Activated naive CD8-positive, alpha-beta T cell (primary cell): Measurements from ENCODE around the gene ALDH1A1.
"Not testable (repeated sequence)": the region's sequence is repeated elsewhere in the genome, so short reads cannot be mapped to it uniquely, and the experiment has no call there.

Source experiments
- H3K27ac Mint-ChIP-seq: one replicate; pipeline ENCODE4 v1.8.0; 2021; ENCODE audit warnings: mixed read lengths
- H3K27me3 Mint-ChIP-seq: one replicate; pipeline ENCODE4 v1.8.0; 2021; ENCODE audit warnings: mixed read lengths
- H3K36me3 Mint-ChIP-seq: one replicate; pipeline ENCODE4 v1.8.0; 2021; ENCODE audit warnings: mixed read lengths
- H3K4me1 Mint-ChIP-seq: one replicate; pipeline ENCODE4 v1.8.0; 2021; ENCODE audit warnings: low read depth, mixed read lengths
- H3K4me3 Mint-ChIP-seq: one replicate; pipeline ENCODE4 v1.8.0; 2021; ENCODE audit warnings: mild to moderate bottlenecking, mixed read lengths
- H3K9me3 Mint-ChIP-seq: one replicate; pipeline ENCODE4 v1.8.0; 2021; ENCODE audit warnings: low read depth, mixed read lengths

The ALDH1A1 gene

DNA sequence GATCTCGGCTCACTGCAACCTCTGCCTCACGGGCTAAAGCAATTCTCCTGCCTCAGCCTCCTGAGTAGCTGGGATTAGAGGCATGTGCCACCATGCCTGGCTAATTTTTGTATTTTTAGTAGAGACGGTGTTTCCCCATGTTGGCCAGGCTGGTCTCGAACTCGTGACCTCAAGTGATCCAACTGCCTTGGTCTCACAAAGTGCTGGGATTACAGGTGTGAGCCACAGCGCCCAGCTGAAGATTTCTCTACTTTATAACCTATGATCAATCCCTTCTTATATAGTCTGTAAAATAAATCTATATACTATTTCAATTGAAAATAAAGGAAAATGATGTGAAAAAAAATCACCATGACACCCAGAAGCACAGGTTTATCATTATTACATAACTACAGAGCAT, 13.3 kb downstream of the ALDH1A1 start:
- H3K27me3 Mint-ChIP-seq, H3K27ac Mint-ChIP-seq, H3K4me1 Mint-ChIP-seq, H3K9me3 Mint-ChIP-seq, H3K36me3 Mint-ChIP-seq, H3K4me3 Mint-ChIP-seq: not testable (repeated sequence)

DNA sequence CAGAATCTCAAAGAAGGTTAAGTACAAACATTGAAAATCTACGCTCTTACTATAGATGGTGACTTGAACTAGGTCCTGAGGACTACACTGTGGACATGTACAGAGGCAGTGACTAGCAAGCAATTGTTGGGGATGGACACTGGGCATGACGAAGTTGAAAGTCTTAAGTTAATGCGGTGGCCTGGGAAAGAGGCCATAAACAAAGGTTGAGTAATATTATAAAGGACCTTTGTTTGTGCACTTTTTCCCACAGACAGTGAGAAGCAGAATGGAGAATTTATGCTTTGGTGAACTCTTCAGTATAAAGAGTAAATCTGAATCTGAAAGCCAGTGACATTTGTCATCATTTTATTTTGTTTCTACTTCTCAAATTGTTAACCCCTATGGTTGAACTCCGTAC, 15.3 kb downstream of the ALDH1A1 start:
- Mint-ChIP-seq H3K27ac (no peak overlapping the region), H3K4me3 (no peak overlapping the region), H3K27me3 (peaks cover 4% of the 10 kb centered on the region), H3K4me1 (no peaks in the 10 kb centered on the region), H3K9me3 (no peaks in the 10 kb centered on the region), H3K36me3 (no peaks in the 10 kb centered on the region)

GRCh38 chr9:72936679-72937078, 16.2 kb downstream of the ALDH1A1 start:
- Mint-ChIP-seq H3K27ac (no peak overlapping the region), H3K36me3 (no peaks in the 10 kb centered on the region), H3K4me1 (no peaks in the 10 kb centered on the region), H3K9me3 (no peaks in the 10 kb centered on the region), H3K27me3 (no peaks in the 10 kb centered on the region), H3K4me3 (no peak overlapping the region)

DNA sequence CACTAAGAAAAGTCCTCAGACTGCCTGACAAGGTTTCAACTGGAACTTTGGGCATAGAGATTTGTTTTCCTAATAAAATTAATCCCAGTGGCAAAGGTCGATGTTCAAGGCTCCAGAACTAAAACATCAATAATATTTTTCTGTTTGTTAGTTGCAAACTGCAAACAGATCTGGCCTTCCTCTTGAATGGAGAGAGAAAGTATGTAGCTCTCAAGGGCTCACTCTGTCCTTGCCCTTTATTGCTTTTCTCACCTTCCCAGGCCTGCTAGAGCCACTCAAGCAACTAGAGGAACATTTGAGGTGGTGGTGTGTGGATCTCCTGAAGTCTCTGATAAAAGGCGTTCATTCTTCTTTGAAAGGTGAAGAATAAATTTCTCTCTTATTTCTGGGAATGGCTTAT, 16.6 kb downstream of the ALDH1A1 start:
- H3K27me3 Mint-ChIP-seq: no peaks in the 10 kb centered on the region
- no peaks in the 10 kb centered on the region for H3K36me3 Mint-ChIP-seq
- H3K4me1 Mint-ChIP-seq: no peaks in the 10 kb centered on the region
- H3K27ac Mint-ChIP-seq: no peak overlapping the region
- no peak overlapping the region for H3K4me3 Mint-ChIP-seq
- H3K9me3 Mint-ChIP-seq: no peaks in the 10 kb centered on the region

GRCh38 chr9:72935595-72935994, 17.3 kb downstream of the ALDH1A1 start:
- Mint-ChIP-seq H3K9me3 (no peaks in the 10 kb centered on the region), H3K27ac (no peak overlapping the region), H3K27me3 (no peaks in the 10 kb centered on the region), H3K4me1 (no peaks in the 10 kb centered on the region), H3K36me3 (no peaks in the 10 kb centered on the region), H3K4me3 (no peak overlapping the region)

GRCh38 chr9:72933730-72934665, 18.9 kb downstream of the ALDH1A1 start:
- Mint-ChIP-seq H3K9me3 (no peaks in the 10 kb centered on the region), H3K27ac (no peak overlapping the region), H3K4me3 (no peak overlapping the region), H3K27me3 (no peaks in the 10 kb centered on the region), H3K36me3 (no peaks in the 10 kb centered on the region), H3K4me1 (no peaks in the 10 kb centered on the region)

DNA sequence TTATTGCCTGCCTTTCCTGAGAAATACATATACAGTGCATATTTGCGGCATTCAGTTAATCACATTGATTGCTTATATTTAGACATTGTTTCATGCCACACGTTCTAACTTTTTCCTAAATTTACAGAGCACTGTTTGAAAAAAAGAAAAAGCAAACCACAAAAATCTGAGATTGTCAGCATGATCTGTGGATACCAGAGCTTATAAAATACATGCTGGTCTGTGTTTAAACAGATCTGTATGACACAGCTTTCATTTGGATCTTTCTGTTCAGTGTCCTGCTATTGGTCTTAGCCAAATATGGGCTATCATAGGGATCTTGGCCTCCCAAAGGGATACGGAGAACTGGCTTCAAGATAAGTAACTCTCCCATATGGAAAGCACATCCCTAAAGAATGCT, 20.2 kb downstream of the ALDH1A1 start:
- H3K9me3 Mint-ChIP-seq: no peaks in the 10 kb centered on the region
- H3K27me3 Mint-ChIP-seq: no peaks in the 10 kb centered on the region
- H3K36me3 Mint-ChIP-seq: no peaks in the 10 kb centered on the region
- H3K4me1 Mint-ChIP-seq: no peaks in the 10 kb centered on the region
- no peak overlapping the region for H3K27ac Mint-ChIP-seq
- no peak overlapping the region for H3K4me3 Mint-ChIP-seq

DNA sequence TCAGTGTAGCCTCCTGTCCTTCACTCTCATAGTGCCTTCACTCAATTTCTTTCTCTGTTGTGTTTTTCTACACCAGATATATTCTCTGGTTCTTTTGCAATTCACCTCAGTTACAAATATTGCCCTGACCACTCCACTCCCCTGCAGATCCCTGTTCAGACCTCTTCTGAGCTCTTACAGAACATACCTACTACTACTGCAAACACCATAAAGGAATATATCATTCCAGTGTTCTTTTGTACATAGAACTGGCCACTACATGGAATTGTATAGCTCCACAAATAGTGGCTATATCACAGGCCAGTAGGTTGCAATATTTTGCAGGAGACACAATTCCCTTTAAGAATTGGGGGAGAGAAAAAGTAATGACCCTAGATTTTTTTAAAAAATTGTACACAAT, 21.0 kb downstream of the ALDH1A1 start:
- no peak overlapping the region for H3K27ac Mint-ChIP-seq
- no peaks in the 10 kb centered on the region for H3K27me3 Mint-ChIP-seq
- no peaks in the 10 kb centered on the region for H3K9me3 Mint-ChIP-seq
- H3K36me3 Mint-ChIP-seq: no peaks in the 10 kb centered on the region
- H3K4me3 Mint-ChIP-seq: no peak overlapping the region
- no peaks in the 10 kb centered on the region for H3K4me1 Mint-ChIP-seq

DNA sequence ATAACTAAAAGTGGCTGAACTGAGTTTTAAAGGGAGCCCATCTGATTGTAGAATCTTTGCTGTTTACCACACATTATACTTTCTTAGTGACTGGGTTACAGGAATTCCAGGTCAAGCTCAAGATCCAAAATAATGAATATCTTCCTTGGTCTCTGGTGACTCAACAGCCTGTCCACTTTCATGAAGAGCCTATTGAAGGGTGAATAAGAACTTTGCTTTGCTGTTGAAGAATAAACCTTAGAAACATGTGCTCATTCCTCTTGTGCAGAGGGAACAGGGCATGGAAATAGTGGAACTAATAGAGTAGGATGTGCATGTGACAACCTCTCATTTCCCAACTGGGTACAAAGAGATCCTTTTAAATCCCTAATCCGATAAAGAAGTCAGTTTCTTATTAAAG, 21.4 kb downstream of the ALDH1A1 start:
- Mint-ChIP-seq H3K36me3 (no peaks in the 10 kb centered on the region), H3K9me3 (no peaks in the 10 kb centered on the region), H3K27me3 (no peaks in the 10 kb centered on the region), H3K4me1 (no peaks in the 10 kb centered on the region), H3K27ac (no peak overlapping the region), H3K4me3 (no peak overlapping the region)

- no peaks in the 10 kb centered on the region for H3K36me3 Mint-ChIP-seq
- H3K4me1 Mint-ChIP-seq: no peaks in the 10 kb centered on the region
- no peaks in the 10 kb centered on the region for H3K9me3 Mint-ChIP-seq
- H3K27me3 Mint-ChIP-seq: no peaks in the 10 kb centered on the region
- H3K27ac Mint-ChIP-seq: no peak overlapping the region
- H3K4me3 Mint-ChIP-seq: no peak overlapping the region
These were observed 22.0 kb downstream of the ALDH1A1 start for GRCh38 chr9:72930828-72931227.

GRCh38 chr9:72929542-72929941, 23.3 kb downstream of the ALDH1A1 start:
- Mint-ChIP-seq H3K27me3 (no peaks in the 10 kb centered on the region), H3K4me3 (no peak overlapping the region), H3K4me1 (no peaks in the 10 kb centered on the region), H3K36me3 (no peaks in the 10 kb centered on the region), H3K27ac (no peak overlapping the region), H3K9me3 (no peaks in the 10 kb centered on the region)

DNA sequence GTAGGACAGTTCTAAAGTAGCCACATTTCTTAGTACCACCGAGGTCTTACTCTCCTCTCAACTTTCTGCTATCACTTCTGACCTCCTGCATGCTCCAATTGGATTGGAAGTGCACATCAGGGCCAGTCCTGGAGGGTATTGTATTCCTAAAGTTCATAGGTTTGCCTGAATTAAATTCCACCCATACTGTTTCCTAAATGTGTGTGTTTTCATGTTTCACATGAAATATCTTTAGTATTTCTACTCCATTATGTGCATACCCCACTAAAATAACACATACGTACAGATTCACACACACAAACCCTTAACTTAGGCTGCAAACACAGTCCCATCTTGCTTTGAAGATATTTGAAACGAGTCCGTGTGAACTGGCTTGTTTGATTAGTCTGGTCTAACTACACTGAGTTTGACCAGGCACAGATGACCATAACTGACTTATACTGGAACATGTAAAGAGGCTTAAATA, 24.8 kb downstream of the ALDH1A1 start:
- Mint-ChIP-seq H3K4me3 (no peak overlapping the region), H3K4me1 (no peaks in the 10 kb centered on the region), H3K36me3 (no peaks in the 10 kb centered on the region), H3K27ac (no peak overlapping the region), H3K27me3 (no peaks in the 10 kb centered on the region), H3K9me3 (no peaks in the 10 kb centered on the region)

GRCh38 chr9:72926506-72926905, 26.3 kb downstream of the ALDH1A1 start:
- no peaks in the 10 kb centered on the region for H3K4me1 Mint-ChIP-seq
- H3K4me3 Mint-ChIP-seq: no peak overlapping the region
- H3K36me3 Mint-ChIP-seq: no peaks in the 10 kb centered on the region
- H3K27me3 Mint-ChIP-seq: peaks cover 4% of the 10 kb centered on the region
- no peaks in the 10 kb centered on the region for H3K9me3 Mint-ChIP-seq
- no peak overlapping the region for H3K27ac Mint-ChIP-seq

- H3K36me3 Mint-ChIP-seq: no peaks in the 10 kb centered on the region
- no peak overlapping the region for H3K4me3 Mint-ChIP-seq
- no peaks in the 10 kb centered on the region for H3K4me1 Mint-ChIP-seq
- peaks cover 4% of the 10 kb centered on the region for H3K27me3 Mint-ChIP-seq
- no peak overlapping the region for H3K27ac Mint-ChIP-seq
- no peaks in the 10 kb centered on the region for H3K9me3 Mint-ChIP-seq
These were observed 27.0 kb downstream of the ALDH1A1 start for GRCh38 chr9:72925891-72926290.

- no peaks in the 10 kb centered on the region for H3K9me3 Mint-ChIP-seq
- no peaks in the 10 kb centered on the region for H3K36me3 Mint-ChIP-seq
- no peak overlapping the region for H3K27ac Mint-ChIP-seq
- H3K4me1 Mint-ChIP-seq: no peaks in the 10 kb centered on the region
- H3K4me3 Mint-ChIP-seq: no peak overlapping the region
- peaks cover 4% of the 10 kb centered on the region for H3K27me3 Mint-ChIP-seq
These were observed 27.6 kb downstream of the ALDH1A1 start for GRCh38 chr9:72925126-72925789.
